GM21447 (cell line): Measurements from ENCODE around the gene AGBL4.

Source experiments
- ATAC-seq: cut with Tn5 transposase; IDR thresholded peaks from one replicate; pipeline ENCODE4 v1.9.1; 2021; ENCODE audit not compliant: unreplicated experiment

Gene AGBL4

DNA sequence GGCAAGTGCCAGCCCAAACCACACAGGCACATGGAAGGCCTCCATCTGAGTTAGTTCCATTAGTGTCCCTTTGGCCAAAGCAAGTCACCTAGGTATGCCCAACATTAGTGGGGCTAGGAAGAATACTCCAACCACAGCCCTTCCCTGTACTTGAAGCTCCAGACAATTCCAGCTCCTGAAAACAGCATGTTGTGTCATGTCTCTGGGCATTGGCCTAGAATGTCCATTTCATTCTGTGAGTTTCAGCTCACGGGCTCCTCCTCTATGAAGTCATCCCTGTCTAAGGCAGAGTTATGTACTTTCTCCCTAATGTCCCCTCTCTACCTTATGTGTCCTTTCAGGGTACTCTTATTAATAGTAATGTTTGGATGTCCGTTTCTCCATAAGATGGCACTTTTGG, 1455.3 kb downstream of the AGBL4 start:
- ATAC-seq = no peak

DNA sequence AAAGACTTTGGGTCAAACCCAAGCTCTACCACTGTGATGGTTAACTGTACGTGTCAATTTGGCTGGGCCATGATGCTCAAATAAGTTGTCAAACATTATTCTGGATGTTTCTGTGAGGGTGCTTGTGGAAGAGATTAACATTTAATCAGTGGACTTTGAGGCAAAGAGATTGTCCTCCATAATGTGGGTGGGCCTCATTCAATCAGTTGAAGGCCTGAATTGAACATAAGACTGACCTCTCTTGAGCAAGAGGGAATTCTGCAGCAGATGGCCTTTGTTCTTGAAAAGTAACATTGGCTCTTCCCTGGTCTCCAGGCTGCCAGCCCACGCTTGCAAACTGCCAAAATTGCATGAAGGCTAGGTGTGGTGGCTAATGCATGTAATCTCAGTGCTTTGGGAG, 1457.3 kb downstream of the AGBL4 start:
- ATAC-seq = no peak

DNA sequence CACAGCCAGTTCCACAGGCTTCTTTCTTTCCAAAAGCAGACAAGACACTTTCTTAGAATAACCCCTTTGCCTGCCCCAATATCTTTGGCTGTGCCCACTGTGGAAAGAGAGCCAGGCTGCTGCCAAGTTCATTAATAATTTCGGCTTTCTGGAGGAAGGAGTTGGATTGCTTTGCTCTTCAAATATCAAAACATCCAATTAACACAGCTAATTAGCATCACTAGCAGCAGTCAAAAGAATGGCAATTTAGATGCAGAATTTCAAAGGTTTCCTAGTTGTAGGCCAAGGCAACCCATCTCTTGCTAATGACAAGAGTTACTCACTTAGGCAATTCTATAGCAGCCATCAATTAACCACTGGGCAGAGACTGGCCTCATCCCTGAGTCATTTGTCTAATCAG, 1460.7 kb downstream of the AGBL4 start:
- ATAC-seq = no peak

DNA sequence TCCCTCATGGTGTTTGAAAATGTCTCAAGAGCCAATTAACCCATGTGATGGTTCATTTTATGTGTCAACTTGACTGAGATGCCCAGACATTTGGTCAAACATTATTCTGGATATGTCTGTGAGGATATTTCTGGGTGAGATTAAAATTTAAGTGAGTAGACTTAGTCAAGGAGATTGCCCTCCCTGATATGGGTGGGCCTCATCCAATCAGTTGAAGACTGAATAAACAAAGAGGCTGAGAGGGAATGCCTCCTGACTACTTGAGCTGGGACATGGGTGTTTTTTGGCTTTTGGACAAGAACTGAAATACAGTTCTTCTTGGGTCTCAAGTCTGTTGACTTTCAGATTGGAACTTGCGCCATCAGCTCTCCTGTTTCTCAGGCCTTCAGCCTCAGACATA, 1462.3 kb downstream of the AGBL4 start:
- ATAC-seq = no peak

DNA sequence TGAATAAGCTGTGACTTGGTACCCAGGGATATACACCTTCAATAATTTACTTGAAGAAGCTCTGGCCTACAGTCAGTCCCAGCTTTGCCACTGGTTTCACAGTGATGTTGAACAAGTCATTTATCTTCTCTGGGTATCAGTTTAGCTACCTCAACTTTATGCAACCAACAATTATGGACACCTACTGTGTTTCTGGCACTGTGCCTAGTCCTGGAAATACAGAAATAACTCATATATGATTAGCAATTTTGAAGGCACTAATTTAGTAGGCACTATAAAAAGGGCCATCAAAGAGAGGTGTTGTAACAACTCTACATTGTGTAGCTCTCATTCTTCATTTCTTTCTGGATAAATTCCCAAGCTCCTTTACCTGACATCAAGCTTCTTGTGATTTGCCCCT, 1463.2 kb downstream of the AGBL4 start:
- ATAC-seq = no peak

DNA sequence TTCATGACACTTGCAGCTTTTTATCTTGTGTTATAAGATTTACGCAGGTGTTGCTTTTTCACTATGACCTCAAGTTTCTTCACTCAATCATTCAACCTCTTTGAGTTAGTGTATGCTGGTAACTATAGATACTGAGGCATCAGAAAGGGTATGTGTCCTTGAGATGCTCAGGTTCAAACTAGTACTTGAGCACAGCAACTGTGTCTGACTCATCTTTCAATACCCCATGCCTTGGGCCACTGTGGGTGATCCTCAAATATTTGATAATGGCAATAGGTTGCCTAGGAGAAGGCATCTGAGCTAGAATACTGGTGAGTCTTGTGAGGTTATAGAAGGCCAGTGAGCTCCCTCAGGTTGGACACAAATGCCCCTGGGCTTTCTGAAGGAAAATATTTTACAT, 1463.6 kb downstream of the AGBL4 start:
- ATAC-seq = no peak

DNA sequence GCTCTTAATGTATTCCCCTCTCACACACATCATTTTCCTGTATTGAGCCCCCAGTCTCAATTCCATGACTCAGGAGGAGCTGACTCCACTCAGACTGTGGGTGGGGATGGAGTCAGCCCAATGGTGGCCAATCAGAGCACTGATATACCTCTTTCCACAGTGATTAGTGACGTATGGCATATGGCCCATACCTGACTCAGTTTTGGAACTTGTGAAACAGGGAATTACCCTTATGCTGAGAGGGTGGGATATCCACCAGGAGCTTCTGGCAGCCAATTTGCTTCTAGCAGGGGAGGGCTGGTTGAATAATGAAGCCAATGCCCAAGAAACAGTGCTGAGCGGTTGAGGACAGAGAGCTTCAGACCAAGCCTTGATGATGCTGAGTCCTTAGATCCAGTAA, 1465.4 kb downstream of the AGBL4 start:
- ATAC-seq = no peak

DNA sequence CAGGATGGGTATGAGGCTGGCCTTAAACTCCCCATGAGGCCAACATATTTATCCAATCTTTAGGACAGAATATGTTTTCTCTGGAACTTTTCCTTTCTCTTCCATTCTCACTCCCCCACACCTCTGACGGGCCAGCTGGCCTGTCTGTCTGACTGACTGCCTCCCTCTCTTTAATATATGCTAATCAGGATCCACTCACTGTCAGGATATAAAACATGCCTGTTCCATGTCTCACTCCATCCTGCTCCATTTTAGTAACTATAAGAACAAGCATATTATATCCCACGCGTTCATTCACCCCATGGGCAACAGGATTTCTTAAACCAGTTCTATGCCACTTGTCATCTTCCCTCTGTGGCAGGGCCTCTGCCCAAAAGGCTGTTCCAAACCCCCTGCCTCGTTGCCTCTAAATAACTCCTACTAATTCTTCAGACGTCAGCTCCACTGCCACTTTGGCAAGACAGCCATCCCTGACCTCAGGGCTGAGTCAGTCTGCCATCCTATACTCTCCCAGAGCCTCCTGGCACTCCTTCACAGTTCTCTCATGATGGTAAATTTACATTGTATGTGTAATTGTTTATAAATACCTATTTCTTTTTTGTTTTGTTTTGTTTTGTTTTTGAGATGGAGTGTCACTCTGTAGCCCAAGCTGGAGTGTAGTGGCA, 1467.4 kb downstream of the AGBL4 start:
- ATAC-seq = no peak

DNA sequence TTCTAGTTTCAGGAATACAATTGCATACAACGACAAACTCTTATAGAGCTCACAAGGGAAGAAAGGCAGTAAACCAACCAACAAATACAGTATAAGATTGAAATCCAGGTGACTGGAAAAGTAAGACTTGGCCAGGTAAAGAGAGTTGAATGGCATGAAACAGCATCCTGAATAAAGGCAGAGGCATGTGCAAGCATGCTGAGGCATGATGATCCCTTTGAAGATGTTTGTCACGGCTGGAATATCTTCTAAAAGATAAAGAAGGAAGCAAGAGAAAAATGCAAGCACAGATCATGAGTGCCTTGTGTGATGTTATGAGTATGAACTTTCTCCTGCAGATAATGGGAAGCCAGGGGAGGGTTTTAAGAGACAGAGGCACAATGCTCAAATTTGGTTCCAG, 1468.5 kb downstream of the AGBL4 start:
- ATAC-seq = no peak

DNA sequence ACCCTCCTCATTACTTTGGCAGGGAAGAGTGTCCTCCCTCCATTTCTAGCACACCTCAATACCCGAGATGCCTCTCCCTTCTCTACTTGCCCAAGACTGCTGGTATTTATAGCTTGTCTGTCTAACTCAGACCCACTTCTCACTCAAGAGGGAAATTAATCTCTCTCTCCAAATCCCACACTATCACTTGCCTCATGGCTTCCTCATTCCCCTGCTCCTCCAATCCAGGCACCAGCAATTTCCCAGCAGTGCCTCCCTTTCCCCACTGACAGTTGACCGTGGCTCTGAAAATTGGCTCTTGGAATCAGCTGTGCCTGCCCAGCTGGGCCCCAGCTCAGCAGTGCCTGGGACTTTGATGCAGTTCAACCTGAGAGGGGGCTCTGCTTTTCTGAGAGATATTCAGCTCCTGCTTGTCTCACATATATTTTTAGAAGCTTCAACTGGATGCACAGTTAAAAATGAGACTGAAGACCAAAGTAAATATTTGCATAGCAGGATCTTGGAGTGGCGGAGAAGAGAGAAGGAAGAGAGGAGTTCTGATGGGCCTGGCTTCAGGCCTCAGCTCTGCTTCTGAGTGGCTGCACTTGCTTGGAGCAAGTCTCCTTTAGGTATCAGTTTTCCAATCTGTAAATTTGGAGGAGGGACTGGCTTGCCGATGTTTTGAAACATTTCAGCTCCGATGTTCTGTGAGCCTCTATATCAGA, 1470.7 kb downstream of the AGBL4 start:
- no peak for ATAC-seq

DNA sequence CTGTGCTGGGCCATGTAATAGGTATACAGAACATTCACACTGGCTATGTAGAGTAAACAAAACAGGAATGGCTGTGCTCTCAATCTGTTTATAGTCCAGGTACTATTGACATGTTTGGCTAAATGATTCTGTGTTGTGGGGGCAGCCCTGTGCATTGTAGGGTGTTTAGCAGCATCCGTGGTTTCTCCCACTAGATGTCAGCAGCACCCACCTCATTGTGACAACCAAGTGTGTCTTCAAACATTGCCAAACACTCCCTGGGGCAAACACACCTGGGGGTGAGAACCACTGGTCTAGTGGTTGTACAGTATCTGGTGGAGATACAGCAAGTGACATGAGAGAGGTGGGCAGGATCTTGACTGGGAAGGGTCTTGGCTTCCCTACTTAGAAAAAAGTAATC, 1471.3 kb downstream of the AGBL4 start:
- ATAC-seq = no peak

DNA sequence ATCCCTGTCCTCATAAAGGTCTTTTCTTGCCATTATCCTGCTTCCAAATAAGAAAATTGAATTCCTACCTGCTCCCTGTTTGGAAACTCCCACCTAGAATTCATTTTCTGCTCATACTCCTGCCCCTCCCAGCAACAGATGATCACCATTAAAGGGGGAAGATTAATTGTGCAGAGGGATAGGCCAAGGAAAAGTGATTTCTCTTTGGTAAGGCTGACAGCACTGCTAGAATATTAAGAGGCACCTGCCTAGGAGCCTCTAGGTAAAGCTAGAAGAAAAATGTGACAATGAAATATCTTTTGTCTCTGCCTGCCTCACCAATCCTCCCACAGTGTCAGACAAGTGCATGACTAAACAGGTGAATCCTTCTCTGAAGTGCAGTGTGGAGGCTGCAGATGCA, 1474.8 kb downstream of the AGBL4 start:
- no peak for ATAC-seq

DNA sequence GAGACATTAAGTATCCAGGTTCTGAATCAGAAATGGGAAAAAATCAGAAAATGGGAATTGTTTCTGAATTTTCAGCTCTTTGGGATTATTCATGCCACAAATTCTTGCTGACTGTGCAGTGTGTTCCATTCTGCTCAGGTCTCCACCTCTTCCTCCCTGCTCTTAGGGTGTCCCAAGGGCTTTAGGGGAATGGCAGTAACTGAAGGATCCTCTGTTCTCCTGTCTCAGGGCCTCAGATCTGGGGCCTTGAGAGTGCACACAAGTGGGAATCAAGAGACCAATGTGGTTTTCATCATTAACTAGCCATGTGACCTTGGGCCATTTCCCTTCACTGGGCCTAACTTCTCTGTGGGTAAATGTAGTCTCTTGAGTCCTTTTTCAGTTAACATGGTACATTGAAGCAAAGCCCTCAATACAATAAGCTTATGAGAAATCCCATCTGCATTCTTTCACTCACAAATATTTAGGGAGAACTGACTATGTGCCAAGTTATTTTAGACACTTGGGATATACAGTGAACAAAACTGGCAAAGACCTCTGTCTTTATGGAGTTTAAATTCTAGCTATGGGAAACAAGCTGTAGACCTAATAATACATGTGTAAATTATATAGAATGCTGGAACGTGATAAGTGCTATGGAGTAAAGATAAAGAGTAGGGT, 1476.1 kb downstream of the AGBL4 start:
- no peak for ATAC-seq

DNA sequence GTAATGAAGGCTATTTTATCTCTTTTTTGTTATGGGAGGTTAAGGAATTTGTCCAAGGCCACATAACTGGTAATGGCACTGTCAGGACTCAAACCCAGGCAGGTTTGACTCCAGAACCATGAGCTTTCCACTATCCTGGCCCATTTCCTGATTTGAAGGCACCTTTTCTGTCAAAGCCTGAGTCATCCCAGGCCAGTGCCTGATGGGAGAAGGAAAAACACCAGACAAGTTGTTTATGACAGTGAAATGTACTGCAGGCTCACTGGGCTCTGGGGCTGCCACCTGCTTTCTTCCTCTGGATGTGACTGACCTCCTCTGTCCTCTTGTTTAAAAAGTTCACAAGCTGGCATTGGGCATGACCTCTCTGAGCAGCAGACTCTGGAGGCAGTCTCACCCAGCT, 1479.9 kb downstream of the AGBL4 start:
- ATAC-seq = no peak

DNA sequence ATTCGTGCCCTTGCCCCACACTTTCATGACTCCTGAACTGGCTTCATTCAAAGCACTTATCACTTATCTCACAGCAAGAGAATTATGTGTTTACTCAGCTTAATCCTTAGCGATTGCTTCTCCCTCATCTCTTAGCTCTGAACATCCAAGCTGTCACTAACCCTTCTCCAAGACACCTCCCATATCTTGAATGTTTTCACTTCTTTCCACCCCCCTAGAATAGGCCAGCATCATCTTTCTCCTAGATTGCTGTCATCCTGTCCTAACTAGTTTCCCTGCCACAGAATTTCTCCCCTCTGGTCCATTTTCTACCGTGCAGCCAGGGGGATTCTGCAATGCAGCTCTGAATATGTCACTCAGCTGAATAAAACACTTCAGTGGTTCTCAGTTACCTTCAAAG, 1483.2 kb downstream of the AGBL4 start:
- no peak for ATAC-seq

DNA sequence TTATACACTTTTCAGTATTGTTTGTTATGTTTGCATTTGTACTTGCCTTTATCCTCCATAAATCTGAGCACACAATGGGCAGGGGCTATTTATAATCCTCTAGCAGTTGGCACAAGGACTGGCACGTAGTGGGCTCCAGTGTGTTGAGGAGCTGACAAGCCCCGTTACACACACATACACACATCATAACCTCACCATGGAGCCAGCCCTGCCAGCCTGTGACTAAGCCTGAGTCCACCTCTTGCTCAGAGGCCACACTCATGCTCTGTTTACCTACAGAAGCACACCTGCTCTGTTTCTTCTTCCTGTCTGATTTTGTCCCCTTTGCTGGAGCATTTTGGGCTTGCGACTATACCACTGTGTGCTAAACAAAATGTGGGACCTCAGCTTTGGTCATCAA, 1487.3 kb downstream of the AGBL4 start:
- no peak for ATAC-seq

DNA sequence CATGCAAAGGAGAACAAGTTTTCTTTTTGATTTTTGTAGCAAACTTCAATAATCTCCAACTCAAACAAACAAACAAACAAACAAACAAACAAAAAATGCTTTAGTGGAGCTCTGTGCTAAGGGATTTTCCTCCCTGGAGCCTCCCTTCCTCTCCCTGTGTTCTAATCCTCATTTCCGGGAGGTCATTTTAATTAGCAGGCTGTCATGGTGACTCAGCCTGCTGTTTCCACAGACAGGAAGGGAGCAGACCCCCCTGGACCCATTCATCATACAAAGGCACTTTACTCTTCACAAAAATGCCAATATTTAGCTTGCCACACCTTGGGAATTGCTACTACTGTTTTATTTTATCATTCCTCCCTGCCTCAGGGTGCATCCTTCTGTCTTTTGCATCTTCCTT, 1490.8 kb downstream of the AGBL4 start:
- ATAC-seq = no peak

DNA sequence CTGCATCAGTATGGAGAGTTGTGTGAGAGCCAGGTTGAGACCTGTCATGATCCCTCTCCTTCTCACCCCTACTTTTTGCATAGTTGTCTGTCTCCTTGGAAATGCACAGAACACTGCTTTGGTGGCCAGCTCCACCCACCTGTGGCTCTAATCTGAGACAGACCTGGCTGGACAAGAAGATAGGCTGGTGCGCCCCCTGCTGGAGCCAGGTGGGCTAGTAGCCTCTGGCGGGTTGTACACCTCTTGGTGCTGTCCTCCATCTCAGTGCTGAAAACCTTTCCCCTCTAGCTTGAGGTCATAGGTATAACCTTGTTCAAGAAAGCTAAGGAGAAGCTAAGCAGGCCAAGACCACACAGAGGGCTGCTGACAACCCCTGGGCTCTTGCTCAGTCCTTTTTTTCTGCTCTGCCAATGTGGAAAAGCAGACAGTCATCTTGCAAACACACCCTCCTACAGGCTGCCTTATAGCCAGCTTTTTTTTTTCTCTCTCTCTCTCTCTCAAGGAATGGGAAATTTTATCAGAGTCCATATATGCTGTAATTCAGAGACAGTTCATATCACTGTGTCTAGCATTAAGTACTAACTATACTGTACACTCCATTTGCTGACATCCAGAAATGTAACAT, 1492.9 kb downstream of the AGBL4 start:
- peak; percentile 63 for ATAC-seq

DNA sequence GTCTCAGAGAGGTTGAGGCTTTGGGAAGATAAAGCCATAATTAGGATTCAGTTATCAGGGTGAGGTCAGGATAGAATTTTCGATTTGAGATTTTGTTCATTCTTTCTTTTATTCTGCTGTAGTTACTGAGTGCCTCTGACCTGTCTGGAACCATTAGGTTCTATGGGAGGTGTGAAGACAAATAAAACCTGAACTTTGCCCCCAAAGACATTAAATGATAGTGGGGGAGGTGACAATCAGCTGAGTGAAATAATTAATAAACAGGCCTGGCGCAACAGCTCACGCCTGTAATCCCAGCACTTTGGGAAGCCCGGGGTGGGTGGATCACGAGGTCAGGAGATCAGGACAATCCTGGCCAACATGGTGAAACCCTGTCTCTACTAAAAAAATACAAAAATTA, 1496.7 kb downstream of the AGBL4 start:
- ATAC-seq = no peak

DNA sequence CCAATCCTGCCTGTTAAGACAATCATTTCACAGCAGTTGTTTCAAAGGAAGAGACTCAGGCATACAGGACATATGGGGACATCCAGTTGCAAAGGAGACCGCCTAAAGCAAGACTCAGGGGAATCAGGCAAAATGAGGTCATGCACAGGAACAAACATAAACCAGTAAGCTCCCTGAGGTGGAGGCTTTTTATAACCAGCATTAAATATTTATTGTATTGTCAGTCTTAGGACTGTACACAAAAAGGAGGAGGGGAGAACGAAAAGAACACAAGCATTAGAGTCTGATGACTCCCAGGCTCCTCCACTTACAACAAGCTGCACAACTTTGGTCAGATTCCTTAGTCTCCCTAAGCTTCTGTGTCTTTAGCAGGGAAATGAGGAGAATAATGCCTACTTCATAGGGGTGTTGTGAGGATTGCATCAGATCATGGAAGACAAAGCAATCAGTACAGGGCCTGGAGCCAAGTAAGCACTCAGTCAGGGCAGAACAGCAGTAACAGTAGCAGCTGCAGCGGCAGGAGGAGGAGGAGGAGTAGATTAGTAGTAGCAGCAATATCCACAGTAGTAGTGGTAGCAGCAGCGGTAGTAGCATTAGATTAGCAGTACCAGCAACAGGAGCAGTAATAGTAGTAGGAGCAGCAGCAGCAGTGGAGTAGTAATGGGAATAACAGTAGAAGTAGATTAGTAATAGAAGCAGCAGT, 1497.6 kb downstream of the AGBL4 start:
- no peak for ATAC-seq

DNA sequence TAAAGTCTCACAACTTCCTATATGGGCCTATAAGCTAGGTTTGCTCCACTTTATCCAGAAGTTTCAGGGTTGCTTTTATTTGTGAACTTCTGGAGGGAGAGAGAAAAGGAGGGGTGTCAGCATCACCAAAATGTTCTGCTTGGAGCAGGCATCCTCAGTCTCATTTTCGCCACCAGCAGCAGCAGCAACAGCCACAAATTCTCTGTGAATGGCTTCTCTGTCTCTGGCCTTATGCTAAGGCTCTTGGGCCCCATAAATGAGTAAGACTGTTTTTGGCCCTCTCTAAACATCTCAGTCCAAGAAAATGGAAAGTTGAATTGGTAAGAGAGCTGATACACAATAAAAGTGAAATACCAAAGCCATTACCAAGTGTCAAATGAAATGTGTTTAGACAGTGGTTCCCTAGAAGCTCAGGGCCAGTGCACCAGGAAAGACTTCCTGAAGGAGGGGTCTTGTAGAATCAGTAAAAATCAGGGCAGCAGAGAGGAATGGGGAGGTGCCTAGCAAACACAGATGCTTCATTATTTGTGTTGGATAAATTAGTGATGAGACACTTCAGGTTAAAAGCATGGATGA, 1498.8 kb downstream of the AGBL4 start:
- no peak for ATAC-seq
